ENCODE results near the gene SCG2. TPM values are rescaled to one million over a fixed set of nuclear protein-coding genes. Genes with fewer than 3 reads are reported as not detected.

SCG2 gene
- total RNA-seq, 1 donor from 2014 or later, result 90.3 TPM

DNA sequence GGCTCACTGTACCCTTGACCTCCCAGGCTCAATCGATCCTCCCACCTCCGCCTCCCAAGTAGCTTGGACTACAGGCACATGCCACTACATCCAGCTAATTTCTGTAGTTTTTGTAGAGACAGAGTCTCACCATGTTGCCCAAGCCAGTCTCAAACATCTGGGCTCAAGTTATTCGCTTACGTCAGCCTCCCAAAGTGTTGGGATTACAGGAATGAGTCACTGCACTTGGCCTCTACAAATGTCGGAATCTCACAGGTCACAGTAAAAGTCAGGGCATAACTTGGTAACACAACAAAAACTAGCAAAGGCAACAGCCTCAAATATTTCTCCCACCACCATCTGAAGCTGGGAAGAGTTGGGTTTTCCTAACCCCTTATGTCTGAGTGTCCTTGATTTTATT lies 25.3 kb downstream of the SCG2 start:
- DNase-seq (ENCODE audit: low spot score), result peak; percentile 81

DNA sequence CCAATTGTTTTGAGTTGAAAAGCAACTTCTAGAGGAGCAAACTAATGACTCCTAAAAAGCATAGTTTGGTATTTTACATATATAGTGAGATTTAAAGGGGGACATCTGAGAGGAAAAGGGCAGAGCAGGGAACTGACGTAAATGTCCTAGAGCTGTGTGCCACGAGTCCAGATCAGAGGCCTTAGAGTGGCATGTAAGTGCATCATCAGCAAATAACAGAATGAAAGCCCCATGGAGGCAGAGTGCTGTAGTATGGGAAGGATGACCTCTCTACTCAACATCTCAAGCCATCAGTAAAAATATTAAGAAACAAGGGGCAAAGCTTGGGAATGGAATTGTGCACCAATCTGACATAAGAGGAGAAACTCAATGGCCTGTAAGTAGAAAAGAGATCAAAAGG lies 31.4 kb downstream of the SCG2 start:
- no peak for DNase-seq (ENCODE audit: low spot score)

DNA sequence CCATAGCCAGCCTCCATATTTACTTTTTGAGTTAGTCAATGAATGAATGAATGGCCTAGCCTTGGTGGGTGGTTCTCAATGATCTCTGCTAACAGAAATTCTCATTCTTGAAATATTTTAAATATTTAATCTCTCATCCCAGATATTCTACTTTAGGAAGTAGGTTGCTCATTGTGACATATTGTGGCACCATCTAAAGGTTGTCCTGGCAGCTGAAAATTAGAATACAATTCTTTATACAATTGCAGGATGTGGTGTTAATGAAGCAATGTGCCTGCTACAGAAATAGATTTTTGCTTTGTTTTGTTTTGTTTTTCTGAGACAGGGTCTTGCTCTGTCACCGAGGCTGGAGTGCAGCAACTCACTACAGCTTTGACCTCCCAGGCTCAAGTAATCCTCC lies 35.8 kb downstream of the SCG2 start:
- DNase-seq (ENCODE audit: low spot score), result no peak

DNA sequence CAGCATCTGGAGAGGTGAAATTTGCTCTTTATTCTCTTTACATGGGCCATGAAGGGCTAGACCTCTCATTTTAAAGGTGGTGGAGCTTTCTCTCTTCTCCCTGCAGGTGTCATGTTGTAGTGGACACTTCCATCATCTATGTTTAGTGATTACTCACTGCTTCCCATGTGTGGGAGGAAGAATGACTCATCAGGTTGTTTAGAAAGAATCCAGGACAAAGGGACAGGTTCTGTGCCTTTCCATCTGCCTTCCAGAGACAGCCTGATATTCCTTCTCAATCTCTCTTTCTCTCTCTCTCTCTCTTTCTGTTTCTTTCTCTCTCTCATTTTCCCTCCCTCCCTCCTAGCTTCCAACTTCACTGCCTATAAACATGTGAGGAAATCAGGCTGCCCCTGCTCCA lies 38.7 kb downstream of the SCG2 start:
- DNase-seq (ENCODE audit: low spot score), result no peak

DNA sequence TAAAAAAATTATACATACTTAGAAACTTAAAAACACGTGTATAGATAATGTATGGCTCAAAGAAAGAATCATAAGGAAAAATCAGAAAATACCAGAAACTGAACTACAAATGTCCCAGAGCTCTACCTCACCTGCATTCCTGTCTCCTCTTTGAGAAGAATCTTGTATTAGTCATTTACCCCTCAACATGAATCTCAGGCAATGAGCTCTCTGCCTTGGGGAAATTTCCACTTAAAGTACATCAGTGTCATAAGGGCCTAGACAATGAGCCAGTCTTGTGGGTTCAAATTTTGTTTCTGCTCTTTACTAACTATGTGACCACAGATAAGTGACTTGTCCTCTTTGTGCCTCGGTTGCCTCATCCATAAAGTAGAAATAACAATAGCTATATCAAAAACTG lies 40.1 kb downstream of the SCG2 start:
- DNase-seq (ENCODE audit: low spot score), result no peak

DNA sequence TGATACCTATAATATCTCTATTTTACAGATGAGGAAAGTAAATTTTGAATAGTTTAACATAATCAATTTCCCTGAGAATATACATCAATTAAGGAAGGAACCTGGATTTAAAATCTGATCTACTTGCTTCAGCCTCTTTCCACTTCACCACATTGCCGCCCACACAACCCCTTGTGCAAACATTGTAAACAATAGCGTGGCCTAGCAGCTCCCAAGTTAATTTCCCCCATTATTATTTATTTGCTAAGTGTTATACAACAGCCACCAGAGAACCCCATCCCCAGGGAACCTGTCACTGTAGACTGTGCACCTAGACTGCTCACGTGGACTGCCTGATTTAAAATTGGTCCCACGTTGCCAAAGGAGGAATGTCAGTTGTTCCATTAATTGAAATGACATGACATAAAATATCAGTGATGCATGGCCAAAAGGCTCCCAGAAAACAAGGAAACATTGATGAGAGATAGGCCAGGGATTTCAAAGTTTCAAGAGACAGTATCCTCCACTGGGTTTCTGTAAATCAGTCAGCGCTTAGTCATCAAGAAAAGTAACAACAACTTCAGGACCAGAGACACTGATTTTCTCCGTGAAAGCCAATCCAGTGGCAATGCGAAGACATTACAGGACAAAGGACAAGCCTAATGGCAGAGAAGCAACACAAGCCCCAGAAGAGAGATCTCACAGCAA lies 41.3 kb downstream of the SCG2 start:
- DNase-seq (ENCODE audit: low spot score), result no peak

DNA sequence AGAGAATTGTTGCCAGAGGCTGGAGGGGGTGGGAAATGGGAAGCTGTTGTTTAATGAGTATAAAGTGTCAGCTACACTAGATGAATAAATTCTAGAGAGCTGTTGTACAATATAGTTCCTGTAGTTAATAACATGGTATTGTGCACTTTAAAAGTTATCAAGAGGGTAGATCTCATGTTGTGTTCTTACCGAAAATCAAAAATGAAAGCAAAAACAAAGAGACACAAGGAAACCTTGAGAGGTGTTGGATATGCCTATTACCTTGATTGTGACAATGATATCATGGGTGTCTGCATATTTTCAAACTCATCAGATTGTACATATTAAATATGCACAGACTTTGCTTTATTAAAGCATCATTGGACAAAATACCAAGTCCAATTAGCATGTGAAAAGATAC lies 43.2 kb downstream of the SCG2 start:
- DNase-seq (ENCODE audit: low spot score), result no peak

DNA sequence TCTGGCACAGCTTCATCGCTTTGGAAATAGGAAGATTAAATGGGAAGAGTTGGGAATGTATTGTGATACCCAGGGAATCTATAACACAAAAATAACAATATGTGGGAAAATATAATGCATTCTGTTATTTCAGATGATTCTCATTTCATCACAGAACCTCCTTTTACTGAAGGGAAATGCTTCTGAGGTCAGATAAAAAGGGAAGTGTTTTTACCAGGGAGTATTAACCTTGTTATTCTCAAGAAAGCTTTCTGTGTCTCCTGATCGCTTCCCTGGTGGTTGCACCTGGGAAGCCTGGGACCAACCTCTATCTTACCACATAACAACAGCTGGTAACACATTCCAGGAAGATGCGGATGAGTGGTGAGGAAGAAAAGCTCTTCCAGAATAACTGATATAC lies 47.2 kb downstream of the SCG2 start:
- no peak for DNase-seq (ENCODE audit: low spot score)

DNA sequence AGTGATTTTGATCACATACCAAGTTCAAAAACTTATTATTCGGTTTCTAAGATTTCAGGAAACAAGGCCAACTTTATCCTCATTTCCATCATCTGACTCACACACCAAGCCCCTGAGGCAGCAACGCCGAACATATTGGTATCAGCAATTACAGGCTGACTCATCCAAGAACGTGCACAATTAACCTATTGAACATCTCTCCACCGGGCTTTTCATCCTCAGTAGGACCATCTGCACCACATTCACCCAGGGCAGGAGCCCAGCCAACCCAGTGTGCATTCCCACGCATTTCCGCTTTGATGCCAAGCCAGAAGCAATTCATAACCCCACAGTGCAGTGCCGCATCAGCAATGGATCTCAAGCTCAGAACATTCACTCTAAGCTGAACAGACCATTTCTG lies 52.9 kb downstream of the SCG2 start:
- DNase-seq (ENCODE audit: low spot score), result peak; percentile 61

DNA sequence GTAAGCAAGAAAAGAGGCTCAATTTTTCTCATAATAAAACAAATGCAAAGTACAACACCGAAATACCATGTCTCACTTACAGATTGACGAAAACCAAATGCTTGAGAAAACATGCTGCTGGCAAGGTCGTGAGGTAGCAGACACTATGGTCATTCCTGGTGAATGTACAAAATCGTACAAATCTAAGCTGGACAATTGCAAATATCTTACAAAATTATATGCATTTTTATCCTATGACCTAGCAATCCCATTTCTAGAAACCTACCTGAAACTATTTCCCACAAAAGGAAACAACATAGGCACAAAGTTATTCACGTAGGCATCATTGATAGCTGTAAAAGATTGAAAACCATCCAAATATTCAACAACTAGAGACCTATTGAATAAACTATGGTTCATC lies 54.0 kb downstream of the SCG2 start:
- no peak for DNase-seq (ENCODE audit: low spot score)

Other genes starting within 250 kb of the SCG2 start
- gene AP1S3, start 235.2 kb upstream of the SCG2 start, total RNA-seq (ENCODE audit: insufficient read depth, low replicate concordance), result 6.3 TPM

Data from umbilical cord (tissue), 2 donors.